Activated CD8-positive, alpha-beta memory T cell treated with anti-CD3 and anti-CD28 coated beads, Interleukin-2, amount 50 U/mL, for 1 hour (primary cell): ENCODE data around the gene AGAP3.

Experiments
- DNase-seq: peaks from one replicate; pipeline ENCODE4 v3.0.0-alpha.2; 2020; ENCODE audit errors: extremely low read depth

Gene AGAP3

GRCh38 chr7:151185762-151186639 lies 99.7 kb downstream of the AGAP3 start:
- DNase-seq = no peak

- no peak for DNase-seq
Measured at GRCh38 chr7:151186640-151187408, 100.5 kb downstream of the AGAP3 start, which contains the start of gene ASB10. Gene ASB10, minus strand, starts transcription at chr7:151187250. Its CDS starts 120 bp downstream, at chr7:151187130.

- no peak for DNase-seq
Measured at GRCh38 chr7:151187409-151188251, 101.4 kb downstream of the AGAP3 start.

- DNase-seq = no peak
Measured at GRCh38 chr7:151188252-151188542, 101.9 kb downstream of the AGAP3 start.

- DNase-seq = no peak
Measured at GRCh38 chr7:151189038-151189437, 102.8 kb downstream of the AGAP3 start.

GRCh38 chr7:151191544-151191943 lies 105.3 kb downstream of the AGAP3 start:
- DNase-seq = no peak

GRCh38 chr7:151192002-151192539 lies 105.8 kb downstream of the AGAP3 start:
- DNase-seq = no peak

- no peak for DNase-seq
Measured at GRCh38 chr7:151193203-151193978, 107.1 kb downstream of the AGAP3 start.
